Prostate gland (tissue), 2 donors: ENCODE results near the gene SPINK8. TPM values are rescaled to one million over a fixed set of nuclear protein-coding genes. Genes with fewer than 3 reads are reported as not detected.
"Not testable (repeated sequence)": the region's sequence is repeated elsewhere in the genome, so short reads cannot be mapped to it uniquely, and the experiment has no call there.

Experiments used
- DNase-seq: peaks from one replicate; pipeline ENCODE4 v3.0.0-alpha.2; 2019; ENCODE audit warnings: low spot score
- H3K27ac ChIP-seq, 2 donors: fragments of 200-600 bp; sonication (generic); 2 replicates each; pipeline ENCODE4 v1.5.1; 2017 to 2019
- H3K27me3 ChIP-seq: fragments of 200-600 bp; sonication (generic); replicated peaks from 2 replicates; pipeline ENCODE4 v1.5.1; 2019; ENCODE audit not compliant: insufficient read depth
- H3K36me3 ChIP-seq, 2 donors: fragments of 200-600 bp; sonication (generic); 1 replicate in 1 of 2; 2 replicates in 1 of 2; pipeline versions ENCODE4 v1.5.1 to v1.8.1; 2017 to 2019
- H3K4me1 ChIP-seq: fragments of 200-600 bp; sonication (generic); replicated peaks from 2 replicates; pipeline ENCODE4 v1.5.1; 2019
- H3K4me3 ChIP-seq, 2 donors: fragments of 200-600 bp; sonication (generic); 2 replicates each; pipeline ENCODE4 v1.5.1; 2017 to 2019
- H3K9me3 ChIP-seq: fragments of 200-600 bp; sonication (generic); 2 replicates; pipeline ENCODE4 v1.5.1; 2017
- CTCF ChIP-seq, 4 experiments: fragments of 200-600 bp in 2 of 4; fragments of 450-650 bp in 2 of 4; sonication (generic) in 2 of 4; IDR thresholded peaks; 1 replicate in 3 of 4; 2 replicates in 1 of 4; pipeline ENCODE4 v1.5.1; 2016 to 2019; ENCODE audit warnings: antibody characterized with exemption in 4 of 4, mild to moderate bottlenecking in 2 of 4, moderate library complexity in 2 of 4
- POLR2A ChIP-seq: fragments of 450-650 bp; IDR thresholded peaks from one replicate; pipeline ENCODE4 v1.6.1; 2016; ENCODE audit warnings: antibody characterized with exemption, mild to moderate bottlenecking
- POLR2AphosphoS5 ChIP-seq: sonication (generic); formaldehyde crosslinking; IDR thresholded peaks from one replicate; pipeline ENCODE4 v1.6.1; 2017; ENCODE audit warnings: antibody characterized with exemption
- WGBS: methylation state at CpG from one replicate; pipeline ENCODE4 v1.1.5; 2018; 5-methylcytosine and 5-hydroxymethylcytosine counted together
- intact Hi-C: fragments of 100-400 bp; cut with DNase I; formaldehyde crosslinking; loops from one replicate; pipeline ENCODE4 v1.14.2; 2022
- total RNA-seq, 2 donors: library from RNA; depleted of rRNA; stranded (reverse); fragments of >200 nt; gene quantifications; one replicate each; pipeline ENCODE4 v1.1.0, GENCODE V29; 2016

SPINK8 gene
- total RNA-seq: 1 to 10 TPM in 1 of 2 donors, not detected in 1; 4.9 TPM

GRCh38 chr3:48333346-48334245 is at the start of gene SPINK8:
SPINK8 (minus strand) TSS chr3:48333661; CDS start chr3:48328341, 5,320 bp downstream.
- H3K27ac ChIP-seq, H3K9me3 ChIP-seq, DNase-seq, intact Hi-C loops, H3K4me1 ChIP-seq, H3K27me3 ChIP-seq, H3K36me3 ChIP-seq, H3K4me3 ChIP-seq: not testable (repeated sequence)
- 75% methylated on average over 15 of the region's 15 CpGs for WGBS

GRCh38 chr3:48372862-48373435 is 39.5 kb upstream of the SPINK8 start:
- Histone ChIP-seq H3K4me1 (no peaks in the 10 kb centered on the region), H3K9me3 (no peaks in the 10 kb centered on the region), H3K4me3 (no peak overlapping the region), H3K27me3 (no peaks in the 10 kb centered on the region), H3K36me3 (no peaks in the 10 kb centered on the region), H3K27ac (no peak overlapping the region)
- intact Hi-C loops: no loop called here
- no peak for TF ChIP-seq POLR2AphosphoS5
- TF ChIP-seq CTCF (IDR thresholded peaks at IDR 0.05): no peak
- no peak for TF ChIP-seq POLR2A
- no peak for DNase-seq
- WGBS: 65% methylated on average over 5 of the region's 5 CpGs

- H3K36me3 ChIP-seq: no peaks in the 10 kb centered on the region
- no peaks in the 10 kb centered on the region for H3K9me3 ChIP-seq
- no peak overlapping the region for H3K4me3 ChIP-seq
- no peaks in the 10 kb centered on the region for H3K27me3 ChIP-seq
- H3K27ac ChIP-seq: no peak overlapping the region
- TF ChIP-seq CTCF (IDR thresholded peaks at IDR 0.05) (no peak), POLR2AphosphoS5 (no peak), POLR2A (no peak)
- WGBS: 76% methylated on average over 7 of the region's 7 CpGs
- intact Hi-C loops: no loop called here
- H3K4me1 ChIP-seq: no peaks in the 10 kb centered on the region
- no peak for DNase-seq
These were observed 38.9 kb upstream of the SPINK8 start for GRCh38 chr3:48372377-48372770.

- 92% methylated on average over 11 of the region's 11 CpGs for WGBS
- Histone ChIP-seq H3K27ac (no peak within 1 kb of the TSS), H3K4me3 (no peak within 1 kb of the TSS), H3K27me3 (no peaks in the 10 kb centered on the region), H3K9me3 (no peaks in the 10 kb centered on the region), H3K36me3 (no peaks in the 10 kb centered on the region), H3K4me1 (no peaks in the 10 kb centered on the region)
- intact Hi-C loops: no loop called here
- no peak for DNase-seq
- TF ChIP-seq POLR2A: no peak
- TF ChIP-seq CTCF (IDR thresholded peaks at IDR 0.05): no peak
- TF ChIP-seq POLR2AphosphoS5: no peak
These were observed 38.4 kb upstream of the SPINK8 start, which contains the start of gene FBXW12 for GRCh38 chr3:48371651-48372376. FBXW12 (plus strand) TSS chr3:48372219; CDS start chr3:48372768, 549 bp downstream.

- H3K27ac ChIP-seq: no peak overlapping the region
- no peak for TF ChIP-seq CTCF (IDR thresholded peaks at IDR 0.05)
- TF ChIP-seq POLR2AphosphoS5: no peak
- TF ChIP-seq POLR2A: no peak
- H3K4me1 ChIP-seq: no peaks in the 10 kb centered on the region
- H3K36me3 ChIP-seq: no peaks in the 10 kb centered on the region
- intact Hi-C loops: no loop called here
- 74% methylated on average over 7 of the region's 7 CpGs for WGBS
- H3K4me3 ChIP-seq: no peak overlapping the region
- DNase-seq: no peak
- no peaks in the 10 kb centered on the region for H3K9me3 ChIP-seq
- H3K27me3 ChIP-seq: no peaks in the 10 kb centered on the region
These were observed 36.9 kb upstream of the SPINK8 start for GRCh38 chr3:48370333-48370713.
